Measurements from ENCODE around the gene DAPK1. TPM values are rescaled to one million over a fixed set of nuclear protein-coding genes. Genes with fewer than 3 reads are reported as not detected.

The DAPK1 gene
- total and polyA plus RNA-seq, 2 donors: 28.1 to 35.5 TPM

- H3K4me1 ChIP-seq (ENCODE audit: control insufficient read depth in 2 of 2, insufficient read depth in 2 of 2, low read length in 2 of 2): peaks cover 30 to 72% of the 10 kb centered on the region in 2 donors
These were observed 52.1 kb downstream of the DAPK1 start for GRCh38 chr9:87549791-87550190.

GRCh38 chr9:87550253-87550954 lies 52.7 kb downstream of the DAPK1 start:
- H3K27ac ChIP-seq (ENCODE audit: low read depth in 1 of 2, low read length in 1 of 2): peak overlapping the region; percentile 64 to 98
- WGBS: 85% methylated on average over 5 of the region's 5 CpGs

More at GRCh38 chr9:87549791-87550190, 52.1 kb downstream of the DAPK1 start:
- Histone ChIP-seq H3K9me3 (ENCODE audit: control insufficient read depth in 2 of 2, insufficient read depth in 1 of 2, low read length in 1 of 2) (no peaks in the 10 kb centered on the region), H3K36me3 (ENCODE audit: control insufficient read depth in 2 of 2, insufficient read depth in 2 of 2, low read length in 1 of 2) (peaks cover 0 to 9% of the 10 kb centered on the region in 2 donors), H3K27ac (ENCODE audit: low read depth in 1 of 2, low read length in 1 of 2) (peak overlapping the region; percentile 64 to 98), H3K4me3 (ENCODE audit: low read length in 2 of 2) (peak overlapping the region in 1 of 2 donors; percentile 13), H3K27me3 (ENCODE audit: control insufficient read depth in 2 of 2, insufficient read depth in 1 of 2, low read length in 1 of 2) (no peaks in the 10 kb centered on the region)
- WGBS: 4% methylated on average over 7 of the region's 7 CpGs
- peak in 7 of 9 donors; percentile 57 to 92 (median 81) for DNase-seq (ENCODE audit: low read depth in 6 of 9, low spot score in 9 of 9)

GRCh38 chr9:87551772-87552217 lies 54.1 kb downstream of the DAPK1 start:
- 36% methylated on average over 10 of the region's 10 CpGs for WGBS
- no peak overlapping the region for H3K4me3 ChIP-seq (ENCODE audit: low read length in 2 of 2)
- H3K36me3 ChIP-seq (ENCODE audit: control insufficient read depth in 2 of 2, insufficient read depth in 2 of 2, low read length in 1 of 2): peaks cover 0 to under 1% of the 10 kb centered on the region in 2 donors
- peak overlapping the region; percentile 75 to 98 for H3K27ac ChIP-seq (ENCODE audit: low read depth in 1 of 2, low read length in 1 of 2)
- H3K9me3 ChIP-seq (ENCODE audit: control insufficient read depth in 2 of 2, insufficient read depth in 1 of 2, low read length in 1 of 2): no peaks in the 10 kb centered on the region
- no peaks in the 10 kb centered on the region for H3K27me3 ChIP-seq (ENCODE audit: control insufficient read depth in 2 of 2, insufficient read depth in 1 of 2, low read length in 1 of 2)
- H3K4me1 ChIP-seq (ENCODE audit: control insufficient read depth in 2 of 2, insufficient read depth in 2 of 2, low read length in 2 of 2): peaks cover 47 to 82% of the 10 kb centered on the region in 2 donors
- DNase-seq (ENCODE audit: low read depth in 6 of 9, low spot score in 9 of 9): peak in 6 of 9 donors; percentile 68 to 94 (median 88)

More at GRCh38 chr9:87550253-87550954, 52.7 kb downstream of the DAPK1 start:
- peak overlapping the region in 1 of 2 donors; percentile 13 for H3K4me3 ChIP-seq (ENCODE audit: low read length in 2 of 2)
- H3K27me3 ChIP-seq (ENCODE audit: control insufficient read depth in 2 of 2, insufficient read depth in 1 of 2, low read length in 1 of 2): no peaks in the 10 kb centered on the region
- DNase-seq (ENCODE audit: low read depth in 6 of 9, low spot score in 9 of 9): no peak
- no peaks in the 10 kb centered on the region for H3K9me3 ChIP-seq (ENCODE audit: control insufficient read depth in 2 of 2, insufficient read depth in 1 of 2, low read length in 1 of 2)
- peaks cover 0 to 6% of the 10 kb centered on the region in 2 donors for H3K36me3 ChIP-seq (ENCODE audit: control insufficient read depth in 2 of 2, insufficient read depth in 2 of 2, low read length in 1 of 2)
- peaks cover 35 to 78% of the 10 kb centered on the region in 2 donors for H3K4me1 ChIP-seq (ENCODE audit: control insufficient read depth in 2 of 2, insufficient read depth in 2 of 2, low read length in 2 of 2)

GRCh38 chr9:87554171-87554910 lies 56.7 kb downstream of the DAPK1 start:
- Histone ChIP-seq H3K27ac (ENCODE audit: low read depth in 1 of 2, low read length in 1 of 2) (peak overlapping the region in 1 of 2 donors; percentile 67), H3K27me3 (ENCODE audit: control insufficient read depth in 2 of 2, insufficient read depth in 1 of 2, low read length in 1 of 2) (no peaks in the 10 kb centered on the region), H3K36me3 (ENCODE audit: control insufficient read depth in 2 of 2, insufficient read depth in 2 of 2, low read length in 1 of 2) (peaks cover 0 to 3% of the 10 kb centered on the region in 2 donors), H3K4me3 (ENCODE audit: low read length in 2 of 2) (no peak overlapping the region), H3K4me1 (ENCODE audit: control insufficient read depth in 2 of 2, insufficient read depth in 2 of 2, low read length in 2 of 2) (peaks cover 65 to 95% of the 10 kb centered on the region in 2 donors), H3K9me3 (ENCODE audit: control insufficient read depth in 2 of 2, insufficient read depth in 1 of 2, low read length in 1 of 2) (no peaks in the 10 kb centered on the region)
- no peak for DNase-seq (ENCODE audit: low read depth in 6 of 9, low spot score in 9 of 9)
- WGBS: 79% methylated on average over 11 of the region's 11 CpGs

GRCh38 chr9:87554976-87555375 lies 57.3 kb downstream of the DAPK1 start:
- H3K4me1 ChIP-seq (ENCODE audit: control insufficient read depth in 2 of 2, insufficient read depth in 2 of 2, low read length in 2 of 2): peaks cover 67 to 97% of the 10 kb centered on the region in 2 donors
- H3K36me3 ChIP-seq (ENCODE audit: control insufficient read depth in 2 of 2, insufficient read depth in 2 of 2, low read length in 1 of 2): peaks cover 0 to 3% of the 10 kb centered on the region in 2 donors
- H3K27ac ChIP-seq (ENCODE audit: low read depth in 1 of 2, low read length in 1 of 2): peak overlapping the region in 1 of 2 donors; percentile 67
- 85% methylated on average over 2 of the region's 2 CpGs for WGBS
- no peaks in the 10 kb centered on the region for H3K27me3 ChIP-seq (ENCODE audit: control insufficient read depth in 2 of 2, insufficient read depth in 1 of 2, low read length in 1 of 2)
- H3K4me3 ChIP-seq (ENCODE audit: low read length in 2 of 2): no peak overlapping the region
- no peaks in the 10 kb centered on the region for H3K9me3 ChIP-seq (ENCODE audit: control insufficient read depth in 2 of 2, insufficient read depth in 1 of 2, low read length in 1 of 2)
- no peak for DNase-seq (ENCODE audit: low read depth in 6 of 9, low spot score in 9 of 9)

GRCh38 chr9:87556039-87556438 lies 58.4 kb downstream of the DAPK1 start:
- Histone ChIP-seq H3K9me3 (ENCODE audit: control insufficient read depth in 2 of 2, insufficient read depth in 1 of 2, low read length in 1 of 2) (no peaks in the 10 kb centered on the region), H3K27me3 (ENCODE audit: control insufficient read depth in 2 of 2, insufficient read depth in 1 of 2, low read length in 1 of 2) (no peaks in the 10 kb centered on the region), H3K4me3 (ENCODE audit: low read length in 2 of 2) (peak overlapping the region in 1 of 2 donors; percentile 24), H3K4me1 (ENCODE audit: control insufficient read depth in 2 of 2, insufficient read depth in 2 of 2, low read length in 2 of 2) (peaks cover 57 to 97% of the 10 kb centered on the region in 2 donors), H3K27ac (ENCODE audit: low read depth in 1 of 2, low read length in 1 of 2) (peak overlapping the region; percentile 78 to 98), H3K36me3 (ENCODE audit: control insufficient read depth in 2 of 2, insufficient read depth in 2 of 2, low read length in 1 of 2) (peaks cover 0 to 12% of the 10 kb centered on the region in 2 donors)
- DNase-seq (ENCODE audit: low read depth in 6 of 9, low spot score in 9 of 9): peak in 5 of 9 donors; percentile 74 to 84 (median 78)
- WGBS: 25% methylated on average over 7 of the region's 7 CpGs

- H3K4me1 ChIP-seq (ENCODE audit: control insufficient read depth in 2 of 2, insufficient read depth in 2 of 2, low read length in 2 of 2): peaks cover 53 to 94% of the 10 kb centered on the region in 2 donors
- peak overlapping the region; percentile 78 to 98 for H3K27ac ChIP-seq (ENCODE audit: low read depth in 1 of 2, low read length in 1 of 2)
- 79% methylated on average over 6 of the region's 6 CpGs for WGBS
- peaks cover 4 to 15% of the 10 kb centered on the region in 2 donors for H3K36me3 ChIP-seq (ENCODE audit: control insufficient read depth in 2 of 2, insufficient read depth in 2 of 2, low read length in 1 of 2)
- DNase-seq (ENCODE audit: low read depth in 6 of 9, low spot score in 9 of 9): no peak
- H3K4me3 ChIP-seq (ENCODE audit: low read length in 2 of 2): peak overlapping the region in 1 of 2 donors; percentile 24
- H3K9me3 ChIP-seq (ENCODE audit: control insufficient read depth in 2 of 2, insufficient read depth in 1 of 2, low read length in 1 of 2): no peaks in the 10 kb centered on the region
- no peaks in the 10 kb centered on the region for H3K27me3 ChIP-seq (ENCODE audit: control insufficient read depth in 2 of 2, insufficient read depth in 1 of 2, low read length in 1 of 2)
These were observed 59.2 kb downstream of the DAPK1 start for GRCh38 chr9:87556821-87557220.

- Histone ChIP-seq H3K4me3 (ENCODE audit: low read length in 2 of 2) (no peak overlapping the region), H3K27me3 (ENCODE audit: control insufficient read depth in 2 of 2, insufficient read depth in 1 of 2, low read length in 1 of 2) (no peaks in the 10 kb centered on the region), H3K9me3 (ENCODE audit: control insufficient read depth in 2 of 2, insufficient read depth in 1 of 2, low read length in 1 of 2) (no peaks in the 10 kb centered on the region), H3K4me1 (ENCODE audit: control insufficient read depth in 2 of 2, insufficient read depth in 2 of 2, low read length in 2 of 2) (peaks cover 47 to 94% of the 10 kb centered on the region in 2 donors), H3K36me3 (ENCODE audit: control insufficient read depth in 2 of 2, insufficient read depth in 2 of 2, low read length in 1 of 2) (peaks cover 8 to 17% of the 10 kb centered on the region in 2 donors), H3K27ac (ENCODE audit: low read depth in 1 of 2, low read length in 1 of 2) (peak overlapping the region in 1 of 2 donors; percentile 98)
- DNase-seq (ENCODE audit: low read depth in 6 of 9, low spot score in 9 of 9): no peak
- WGBS: 83% methylated on average over 1 of the region's 1 CpG
These were observed 60.3 kb downstream of the DAPK1 start for GRCh38 chr9:87557996-87558395.

Data from thymus (tissue), 11 donors.